Retinal pigment epithelial cell (primary cell): Measurements from ENCODE around the gene RAN.
A peak's percentile ranks its signal among the peaks of the same experiment; 100 is the strongest.

Experiments used
- DNase-seq: peaks from one replicate; pipeline ENCODE4 v3.0.0-alpha.2; 2010; ENCODE audit warnings: low read depth
- H3K4me3 ChIP-seq: 2 replicates; pipeline ENCODE4 v1.5.1; 2011; ENCODE audit warnings: mild to moderate bottlenecking, low read length, control low read depth, moderate library complexity
- CTCF ChIP-seq: conservative IDR thresholded peaks from 2 replicates; pipeline ENCODE4 v1.5.1; 2011; ENCODE audit warnings: low read depth, low read length, control low read depth, inconsistent platforms

The RAN gene

GRCh38 chr12:130830246-130830551 lies 41.7 kb upstream of the RAN start:
- no peak overlapping the region for H3K4me3 ChIP-seq
- no peak for DNase-seq
- no peak for TF ChIP-seq CTCF

- TF ChIP-seq CTCF = no peak
- no peak overlapping the region for H3K4me3 ChIP-seq
- DNase-seq = no peak
Measured at GRCh38 chr12:130831246-130831645, 40.6 kb upstream of the RAN start.

- TF ChIP-seq CTCF = no peak
- DNase-seq = no peak
- no peak overlapping the region for H3K4me3 ChIP-seq
Measured at GRCh38 chr12:130831876-130832405, 39.9 kb upstream of the RAN start.

- DNase-seq = peak; percentile 16
- no peak overlapping the region for H3K4me3 ChIP-seq
- TF ChIP-seq CTCF = no peak
Measured at GRCh38 chr12:130832561-130833209, 39.2 kb upstream of the RAN start.

- no peak for TF ChIP-seq CTCF
- no peak for DNase-seq
Measured at GRCh38 chr12:130835011-130835410, 36.9 kb upstream of the RAN start.

GRCh38 chr12:130835436-130835835 lies 36.4 kb upstream of the RAN start:
- DNase-seq = no peak
- no peak overlapping the region for H3K4me3 ChIP-seq
- TF ChIP-seq CTCF = no peak

More at GRCh38 chr12:130835011-130835410, 36.9 kb upstream of the RAN start:
- H3K4me3 ChIP-seq = no peak overlapping the region

- no peak for TF ChIP-seq CTCF
- no peak for DNase-seq
- H3K4me3 ChIP-seq = peak overlapping the region; percentile 79
Measured at GRCh38 chr12:130838284-130838950, 33.4 kb upstream of the RAN start.
